Endothelial cell of umbilical vein (primary cell): ENCODE measurements around the gene ADCY3. TPM values are rescaled to one million over a fixed set of nuclear protein-coding genes. Genes with fewer than 3 reads are reported as not detected.

Experiments
- BruUV-seq: library from RNA; stranded (reverse); fragments of 400-500 nt; replicated peaks from 2 replicates; lab custom pipeline; 2021; lab: Mats Ljungman, UMichigan
- CTCF ChIA-PET: fragments of 300-600, 350-600 bp; sonication (Branson Sonifier 250); formaldehyde crosslinking; loops from one replicate; lab custom pipeline; 2021; ENCODE audit warnings: antibody characterized with exemption, inconsistent platforms; lab: Charles Lee
- POLR2A ChIA-PET: fragments of 300-600, 350-600 bp; sonication (Branson Sonifier 250); formaldehyde crosslinking; loops from one replicate; lab custom pipeline; 2021; ENCODE audit warnings: antibody characterized with exemption, inconsistent platforms; lab: Charles Lee
- DNase-seq: peaks from one replicate; pipeline ENCODE4 v3.0.0-alpha.2; 2011; ENCODE audit warnings: low read depth, low spot score
- FAIRE-seq: peaks from 2 replicates; lab custom pipeline; 2011; peaks lifted over from hg19 to GRCh38; lab: Jason Lieb, UNC
- H2AFZ ChIP-seq: 2 replicates; pipeline ENCODE4 v1.6.0; 2012; ENCODE audit warnings: low read depth, low read length, control low read depth, inconsistent platforms
- H3K27ac ChIP-seq: 2 replicates; pipeline ENCODE4 v1.5.1; 2011; ENCODE audit warnings: low read depth, mild to moderate bottlenecking, control low read depth, low read length, moderate library complexity; ENCODE audit not compliant: insufficient read depth
- H3K27me3 ChIP-seq, 2 experiments: 2 replicates each; pipeline versions ENCODE4 v1.6.0 to v1.6.1; 2011; ENCODE audit warnings: low read length in 2 of 2, mixed read lengths in 1 of 2; ENCODE audit not compliant: control insufficient read depth in 2 of 2, insufficient read depth in 2 of 2
- H3K36me3 ChIP-seq, 2 experiments: 2 replicates in 1 of 2; 3 replicates in 1 of 2; pipeline ENCODE4 v1.5.1; 2011; ENCODE audit warnings: low read length in 2 of 2, mild to moderate bottlenecking in 1 of 2, moderate library complexity in 1 of 2; ENCODE audit not compliant: control insufficient read depth in 2 of 2, insufficient read depth in 2 of 2; ENCODE audit errors: extremely low read depth in 1 of 2
- H3K4me1 ChIP-seq: 3 replicates; pipeline ENCODE4 v1.5.1; 2011; ENCODE audit warnings: mild to moderate bottlenecking, low read length; ENCODE audit not compliant: control insufficient read depth, insufficient read depth; ENCODE audit errors: extremely low read depth
- H3K4me2 ChIP-seq: 2 replicates; pipeline ENCODE4 v1.6.1; 2011; ENCODE audit warnings: low read length, control low read depth, mixed read lengths; ENCODE audit not compliant: insufficient read depth
- H3K4me3 ChIP-seq, 3 experiments: fragments of 200-600 bp in 1 of 3; sonication (generic), shearing (Covaris generic) in 1 of 3; replicated peaks in 1 of 3; 2 replicates each; pipeline ENCODE4 v1.5.1; 2011 to 2016; ENCODE audit warnings: control low read depth in 3 of 3, low read length in 3 of 3, mild to moderate bottlenecking in 2 of 3, inconsistent platforms in 1 of 3, low read depth in 1 of 3, moderate library complexity in 1 of 3; ENCODE audit not compliant: insufficient read depth in 1 of 3
- H3K79me2 ChIP-seq: 2 replicates; pipeline ENCODE4 v1.6.0; 2012; ENCODE audit warnings: low read length, inconsistent platforms; ENCODE audit not compliant: control insufficient read depth, insufficient read depth
- H3K9ac ChIP-seq: replicated peaks from 2 replicates; pipeline ENCODE3; 2011; ENCODE audit warnings: low read length, control low read depth; ENCODE audit not compliant: insufficient read depth; ENCODE audit errors: extremely low read depth
- H3K9me1 ChIP-seq: replicated peaks from 3 replicates; pipeline ENCODE4 v1.6.0; 2011; ENCODE audit warnings: mild to moderate bottlenecking, low read length; ENCODE audit not compliant: control insufficient read depth, insufficient read depth; ENCODE audit errors: extremely low read depth
- H3K9me3 ChIP-seq: replicated peaks from 2 replicates; pipeline ENCODE4 v1.5.1; 2012; ENCODE audit warnings: low read length, inconsistent platforms; ENCODE audit not compliant: control insufficient read depth, insufficient read depth
- H4K20me1 ChIP-seq: replicated peaks from 2 replicates; pipeline ENCODE3; 2011; ENCODE audit warnings: mild to moderate bottlenecking, low read length; ENCODE audit not compliant: control insufficient read depth, insufficient read depth; ENCODE audit errors: extremely low read depth
- EZH2 ChIP-seq: IDR thresholded peaks from 2 replicates; pipeline ENCODE4 v1.6.1; 2012; ENCODE audit warnings: borderline replicate concordance, low read depth, mild to moderate bottlenecking, moderate library complexity, low read length, inconsistent platforms; ENCODE audit not compliant: severe bottlenecking
- FOS ChIP-seq: IDR thresholded peaks from 2 replicates; pipeline ENCODE4 v1.6.1; 2011; ENCODE audit warnings: mild to moderate bottlenecking, low read length, moderate library complexity, borderline replicate concordance; ENCODE audit not compliant: insufficient read depth
- GATA2 ChIP-seq: IDR thresholded peaks from 2 replicates; pipeline ENCODE4 v1.7.0; 2011; ENCODE audit warnings: low read depth, mild to moderate bottlenecking, moderate library complexity, mixed read lengths, low read length; ENCODE audit not compliant: insufficient read length, insufficient read depth
- JUN ChIP-seq: IDR thresholded peaks from 2 replicates; pipeline ENCODE4 v1.6.1; 2011; ENCODE audit warnings: borderline replicate concordance, low read depth; ENCODE audit not compliant: insufficient read length, insufficient read depth
- MYC ChIP-seq: IDR thresholded peaks from one replicate; pipeline ENCODE4 v1.6.1; 2011; ENCODE audit warnings: mild to moderate bottlenecking, low read depth, low read length
- POLR2A ChIP-seq: IDR thresholded peaks from 2 replicates; pipeline ENCODE4 v1.6.1; 2012; ENCODE audit warnings: low read depth, mild to moderate bottlenecking, control low read depth, low read length
- POLR2AphosphoS5 ChIP-seq: IDR thresholded peaks from 2 replicates; pipeline ENCODE4 v1.6.1; 2012; ENCODE audit warnings: low read depth, mild to moderate bottlenecking, control low read depth, low read length, moderate library complexity; ENCODE audit not compliant: insufficient read depth
- dilution Hi-C: fragments of 300-500 bp; cut with MboI; formaldehyde crosslinking; loops from one replicate; pipeline ENCODE4 v1.15.0; 2019; ENCODE audit warnings: low sequenced_read_pairs; ENCODE audit not compliant: extremely low pct_ligation_motif_present
- intact Hi-C: fragments of 100-400 bp; cut with micrococcal nuclease; formaldehyde crosslinking; loops from one replicate; pipeline ENCODE4 v1.10.0; 2022
- polyA plus RNA-seq, 4 experiments: library from polyadenylated mRNA; depleted of rRNA in 3 of 4; stranded (reverse) in 3 of 4; unstranded in 1 of 4; fragments of >200 nt; gene quantifications; 2 replicates each; pipeline versions ENCODE4 v1.2.1 to v1.2.3, GENCODE V29; 2011 to 2012; ENCODE audit warnings: missing spikeins in 1 of 4
- total RNA-seq: library from RNA; stranded (reverse); gene quantifications from 2 replicates; pipeline ENCODE4 v1.2.3, GENCODE V29; 2021
- TF ChIP-seq, protein P1 (sequence below): IDR thresholded peaks from 2 replicates; pipeline ENCODE4 v1.6.1; 2011; ENCODE audit not compliant: insufficient read depth, insufficient read length
- TF ChIP-seq, protein P2 (sequence below), 2 donors: IDR thresholded peaks; 1 replicate in 1 of 2; 2 replicates in 1 of 2; pipeline ENCODE4 v1.5.1; 2011; ENCODE audit warnings: low read length in 2 of 2, mild to moderate bottlenecking in 2 of 2, moderate library complexity in 2 of 2, control low read depth in 1 of 2, inconsistent platforms in 1 of 2, low read depth in 1 of 2; ENCODE audit not compliant: insufficient read depth in 1 of 2; ENCODE audit errors: extremely low read depth in 1 of 2

The ADCY3 gene
- total and polyA plus RNA-seq, 2 donors (not counting 3 experiments of a cell fraction or from before 2014, with no cell fraction given): 54.0 to 61.3 TPM

DNA sequence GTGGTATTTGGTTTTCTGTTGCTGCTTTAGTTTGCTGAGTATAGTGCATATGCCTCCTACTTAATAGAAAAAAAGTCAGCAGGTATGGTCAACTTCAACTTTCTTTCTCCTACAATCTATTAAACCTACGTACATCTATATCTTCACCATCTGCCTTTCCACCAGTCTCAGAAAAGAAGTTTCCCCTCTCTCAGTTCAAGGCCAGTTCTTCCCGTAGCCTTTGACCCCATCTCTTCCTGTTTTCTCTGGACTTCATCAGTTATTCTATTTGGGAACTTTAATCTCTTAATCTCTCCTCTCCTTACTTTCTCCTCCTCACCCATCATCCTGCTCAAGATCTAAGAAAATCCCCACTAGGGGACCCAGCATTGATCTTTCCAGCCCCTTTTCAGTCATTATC, 132.5 kb downstream of the ADCY3 start:
- CTCF ChIA-PET: interaction anchor here (1.2 to 2.0 kb wide), 3 partner anchors 11 to 175 kb away, joined by 4 to 8 read pairs (median 5); no protein-coding TSS in a partner anchor
- dilution Hi-C loops: no loop called here

DNA sequence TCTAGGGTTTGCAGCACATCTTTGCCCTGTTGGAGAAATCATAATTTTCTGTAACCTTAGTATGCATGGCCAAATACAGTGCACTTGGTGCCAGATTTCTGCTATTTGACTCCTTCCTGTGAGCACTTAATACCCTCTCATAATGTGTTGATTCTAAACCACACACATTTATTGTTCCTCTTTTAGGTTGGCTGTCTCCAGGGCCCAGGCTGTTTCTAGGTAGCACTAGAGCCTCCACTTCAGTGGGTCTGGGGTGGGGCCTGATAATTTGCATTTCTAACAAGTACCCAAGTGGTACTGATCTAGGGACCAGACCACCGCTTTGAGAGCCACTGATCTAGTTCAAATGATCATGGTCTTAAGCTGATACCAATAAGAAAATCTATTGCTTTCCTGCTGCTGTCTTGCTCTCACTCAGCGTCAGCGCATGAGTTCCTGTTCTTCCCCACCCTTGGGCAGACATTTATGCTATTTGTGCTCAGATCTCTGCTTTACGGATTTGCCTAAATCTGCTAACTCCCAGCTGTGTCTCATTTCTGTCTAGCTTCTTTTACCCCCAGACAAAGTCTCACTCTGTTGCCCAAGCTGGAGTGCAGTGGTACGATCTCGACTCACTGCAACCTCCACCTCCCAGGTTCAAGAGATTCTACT, 134.2 kb downstream of the ADCY3 start:
- no peaks in the 10 kb centered on the region for H3K9me3 ChIP-seq
- no peaks in the 10 kb centered on the region for H3K79me2 ChIP-seq
- ChIA-PET POLR2A (interaction anchor here (0.7 kb wide), 1 partner anchor 601 kb away, joined by 3 read pairs; no protein-coding TSS in a partner anchor), CTCF (no interaction called here)
- BruUV-seq: no TSS peak
- dilution Hi-C loops: no loop called here
- H3K27me3 ChIP-seq: no peaks in the 10 kb centered on the region
- H3K36me3 ChIP-seq: no peaks in the 10 kb centered on the region
- FAIRE-seq (no peak), DNase-seq (no peak)
- H2AFZ ChIP-seq: no peak overlapping the region
- no peaks in the 10 kb centered on the region for H3K9me1 ChIP-seq
- no peak overlapping the region for H3K9ac ChIP-seq
- no peak overlapping the region for H3K4me3 ChIP-seq
- no peak overlapping the region for H3K4me2 ChIP-seq
- intact Hi-C loops: no loop called here
- H4K20me1 ChIP-seq: no peaks in the 10 kb centered on the region
- H3K27ac ChIP-seq: no peak overlapping the region
- H3K4me1 ChIP-seq: no peaks in the 10 kb centered on the region
- TF ChIP-seq POLR2A (no peak), EZH2 (no peak), JUN (no peak), POLR2AphosphoS5 (no peak), FOS (no peak), MYC (no peak), GATA2 (no peak)
- TF ChIP-seq, protein P1, sequence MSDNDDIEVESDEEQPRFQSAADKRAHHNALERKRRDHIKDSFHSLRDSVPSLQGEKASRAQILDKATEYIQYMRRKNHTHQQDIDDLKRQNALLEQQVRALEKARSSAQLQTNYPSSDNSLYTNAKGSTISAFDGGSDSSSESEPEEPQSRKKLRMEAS: no peak
- TF ChIP-seq, protein P2, sequence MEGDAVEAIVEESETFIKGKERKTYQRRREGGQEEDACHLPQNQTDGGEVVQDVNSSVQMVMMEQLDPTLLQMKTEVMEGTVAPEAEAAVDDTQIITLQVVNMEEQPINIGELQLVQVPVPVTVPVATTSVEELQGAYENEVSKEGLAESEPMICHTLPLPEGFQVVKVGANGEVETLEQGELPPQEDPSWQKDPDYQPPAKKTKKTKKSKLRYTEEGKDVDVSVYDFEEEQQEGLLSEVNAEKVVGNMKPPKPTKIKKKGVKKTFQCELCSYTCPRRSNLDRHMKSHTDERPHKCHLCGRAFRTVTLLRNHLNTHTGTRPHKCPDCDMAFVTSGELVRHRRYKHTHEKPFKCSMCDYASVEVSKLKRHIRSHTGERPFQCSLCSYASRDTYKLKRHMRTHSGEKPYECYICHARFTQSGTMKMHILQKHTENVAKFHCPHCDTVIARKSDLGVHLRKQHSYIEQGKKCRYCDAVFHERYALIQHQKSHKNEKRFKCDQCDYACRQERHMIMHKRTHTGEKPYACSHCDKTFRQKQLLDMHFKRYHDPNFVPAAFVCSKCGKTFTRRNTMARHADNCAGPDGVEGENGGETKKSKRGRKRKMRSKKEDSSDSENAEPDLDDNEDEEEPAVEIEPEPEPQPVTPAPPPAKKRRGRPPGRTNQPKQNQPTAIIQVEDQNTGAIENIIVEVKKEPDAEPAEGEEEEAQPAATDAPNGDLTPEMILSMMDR (IDR thresholded peaks at IDR 0.05; ENCODE audit: extremely low read depth in 1 of 2, insufficient read depth in 1 of 2, low read depth in 1 of 2, low read length in 2 of 2): no peak

More for the DNA sequence above, 132.5 kb downstream of the ADCY3 start:
- Histone ChIP-seq H3K27ac (no peak overlapping the region), H3K9ac (no peak overlapping the region), H3K4me1 (peaks cover 4% of the 10 kb centered on the region), H3K9me3 (no peaks in the 10 kb centered on the region), H3K36me3 (no peaks in the 10 kb centered on the region), H2AFZ (no peak overlapping the region), H3K4me2 (no peak overlapping the region), H3K27me3 (no peaks in the 10 kb centered on the region), H3K9me1 (no peaks in the 10 kb centered on the region), H4K20me1 (no peaks in the 10 kb centered on the region), H3K4me3 (no peak overlapping the region), H3K79me2 (no peaks in the 10 kb centered on the region)
- no peak for FAIRE-seq
- intact Hi-C loops: no loop called here
- no TSS peak for BruUV-seq
- DNase-seq: peak; percentile 13
- POLR2A ChIA-PET: interaction anchor here (0.6 kb wide), 1 partner anchor 30 kb away, joined by 4 read pairs; no protein-coding TSS in a partner anchor
- TF ChIP-seq JUN (no peak), POLR2AphosphoS5 (no peak), FOS (no peak)
- TF ChIP-seq, protein P1: no peak
